NCI-H1105 (cell line): ENCODE measurements around the gene SPATA12.

Experiments
- DNase-seq: peaks from one replicate; lab custom pipeline; 2025; lab: John Stamatoyannopoulos, UW

SPATA12 gene

DNA sequence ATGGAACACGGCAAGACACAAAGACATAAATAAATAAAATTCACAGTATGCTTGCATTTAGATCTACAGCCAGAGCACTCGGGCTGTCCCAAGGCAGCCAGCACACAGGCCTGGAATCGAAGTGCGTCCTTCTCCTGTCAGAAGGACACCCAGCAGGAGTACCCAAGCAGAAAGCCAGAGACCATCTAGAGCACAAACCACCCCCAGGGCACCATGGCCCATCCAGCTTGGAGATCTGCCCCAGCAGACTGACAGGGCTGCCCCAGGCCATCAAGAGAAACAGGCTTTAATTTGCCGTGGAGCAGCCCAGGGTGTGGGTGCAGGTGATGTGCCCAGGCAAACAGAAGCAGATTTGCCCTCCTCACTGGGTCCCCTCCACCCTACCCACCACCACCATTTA is 7.8 kb upstream of the SPATA12 start:
- no peak for DNase-seq

DNA sequence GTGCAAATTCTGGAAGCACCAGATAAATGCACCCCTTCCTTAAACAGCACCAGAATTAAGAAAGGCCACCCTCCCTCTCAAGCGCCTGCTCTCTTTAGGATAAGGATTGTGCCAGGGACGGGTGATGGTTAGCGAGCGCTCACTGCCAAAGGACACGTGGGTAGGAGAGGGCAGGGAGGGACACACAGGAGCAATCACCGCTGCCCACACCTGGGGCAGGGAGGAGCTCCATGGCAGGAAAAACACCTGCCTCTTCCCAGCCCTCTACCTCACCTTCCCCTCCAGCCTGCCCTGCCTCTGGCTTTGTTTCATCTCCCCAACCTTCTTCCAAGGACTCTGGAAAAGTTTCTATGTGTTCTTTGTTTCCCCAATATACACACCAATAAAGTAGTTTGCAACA is 7.3 kb upstream of the SPATA12 start:
- DNase-seq: no peak

DNA sequence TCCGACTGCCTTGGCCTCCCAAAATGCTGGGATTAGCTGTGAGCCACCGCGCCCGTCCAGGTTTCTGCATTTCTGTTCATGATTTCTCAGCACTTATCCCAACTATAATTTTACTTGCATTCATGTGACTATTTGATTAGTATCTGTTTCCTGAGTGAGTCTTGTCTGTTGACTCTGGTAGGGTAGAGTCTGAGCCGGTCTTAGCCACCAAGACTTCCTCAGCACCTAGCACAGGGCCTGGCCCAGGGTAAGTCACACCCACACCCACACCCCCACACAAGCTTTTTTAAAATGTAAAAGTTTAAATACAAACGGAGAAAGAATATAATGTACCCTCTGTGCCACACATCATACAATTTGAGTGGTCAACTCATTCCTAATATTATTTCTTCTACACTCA is 3.1 kb upstream of the SPATA12 start:
- DNase-seq: no peak

DNA sequence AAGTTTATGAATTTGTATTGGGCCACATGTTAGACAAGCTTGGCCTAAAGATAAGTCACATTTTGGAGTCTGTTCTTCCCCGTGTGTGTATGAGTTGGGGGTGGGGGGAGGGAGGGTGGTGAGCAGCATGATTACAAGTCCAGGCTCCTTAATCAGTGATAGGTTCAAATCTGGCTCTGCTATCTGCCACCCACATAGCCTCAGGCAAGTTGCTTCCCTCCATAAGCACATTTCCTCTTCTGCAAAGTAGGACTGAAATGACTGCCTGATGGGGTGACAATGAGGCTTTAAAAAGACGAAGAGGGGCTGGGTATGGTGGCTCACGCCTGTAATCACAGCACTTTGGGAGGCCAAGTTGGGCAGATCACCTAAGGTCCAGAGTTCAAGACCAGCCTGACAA is 1.1 kb upstream of the SPATA12 start:
- no peak for DNase-seq

DNA sequence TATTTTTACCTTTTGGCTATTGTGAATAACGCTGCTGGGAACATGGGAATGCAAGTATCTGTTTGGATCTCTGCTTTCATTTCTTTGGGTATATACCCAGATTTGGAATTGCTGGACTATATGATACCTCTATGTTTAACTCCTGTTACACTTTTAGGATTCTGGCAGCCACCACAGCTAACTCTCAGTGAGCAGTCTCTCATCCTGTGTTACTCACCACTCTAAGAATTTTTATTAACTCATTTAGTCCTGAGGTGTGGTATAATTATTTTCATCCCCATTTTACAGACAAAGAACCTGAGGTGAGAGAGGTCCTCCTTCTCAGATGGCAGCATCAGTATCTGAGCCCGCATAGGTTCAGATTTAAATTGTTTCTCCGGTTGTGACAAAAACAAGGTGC is 1.1 kb downstream of the SPATA12 start:
- DNase-seq: no peak

DNA sequence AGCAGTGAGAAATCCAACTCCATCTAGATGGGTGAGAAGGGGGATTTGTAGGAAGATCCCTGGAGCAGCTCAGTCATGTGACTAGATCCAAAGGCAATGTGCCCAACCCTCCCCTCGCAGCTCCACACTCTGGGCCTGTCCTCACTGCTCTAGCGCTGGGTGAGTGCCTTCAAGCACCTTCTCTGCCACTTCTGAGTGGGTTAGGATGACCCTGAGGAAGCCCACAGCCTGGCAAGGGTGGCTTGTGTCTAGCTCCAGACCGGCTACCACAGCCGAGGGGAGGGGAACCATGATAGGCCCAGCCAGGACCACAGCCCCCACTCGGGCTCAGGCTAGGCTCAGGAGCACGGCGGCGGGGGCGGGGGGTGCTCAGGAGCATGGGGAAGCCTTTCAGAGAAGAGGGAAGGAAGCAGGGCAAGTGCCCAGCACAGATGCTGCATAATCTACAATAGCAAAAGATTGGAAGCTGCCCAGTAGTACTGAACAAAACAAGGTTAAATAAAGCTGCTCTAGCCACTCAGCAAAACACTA is 1.7 kb downstream of the SPATA12 start:
- DNase-seq: no peak

DNA sequence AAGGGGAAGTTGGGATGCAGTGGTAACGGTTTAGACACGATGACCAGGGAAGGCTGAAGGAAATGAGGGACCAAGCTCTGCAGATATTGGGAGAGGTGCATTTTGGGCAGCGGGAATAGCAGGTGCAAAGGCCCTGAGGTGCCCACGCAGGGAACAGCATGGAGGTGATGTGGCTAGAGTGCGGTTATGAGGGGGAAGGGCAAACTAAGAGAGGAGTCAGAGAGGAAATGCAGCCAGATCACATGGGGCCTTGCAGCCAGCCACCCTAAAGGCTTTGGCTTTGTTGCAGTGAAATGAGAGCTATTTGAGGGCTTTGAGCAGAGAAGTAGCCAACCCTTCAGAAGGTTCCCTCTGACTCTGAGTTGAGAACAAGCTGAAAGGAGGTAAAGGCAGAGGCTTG is 2.6 kb downstream of the SPATA12 start:
- no peak for DNase-seq

DNA sequence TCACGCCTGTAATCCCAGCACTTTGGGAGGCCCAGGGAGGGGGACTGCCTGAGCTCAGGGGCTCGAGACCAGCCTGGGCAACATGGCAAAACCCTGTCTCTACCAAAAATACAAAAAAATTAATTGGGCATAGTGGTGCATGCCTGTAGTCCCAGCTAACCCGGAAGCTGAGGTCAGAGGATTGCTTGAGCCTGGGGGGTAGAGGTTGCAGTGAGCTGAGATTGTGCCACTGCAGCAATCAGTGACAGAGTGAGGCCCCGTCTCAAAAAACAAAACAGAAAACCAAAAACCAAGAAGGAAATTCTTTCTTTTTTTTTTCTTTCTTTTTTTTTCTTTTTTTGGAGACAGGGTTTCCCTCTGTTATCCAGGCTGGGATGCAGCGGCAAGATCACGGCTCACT is 3.5 kb downstream of the SPATA12 start:
- no peak for DNase-seq

DNA sequence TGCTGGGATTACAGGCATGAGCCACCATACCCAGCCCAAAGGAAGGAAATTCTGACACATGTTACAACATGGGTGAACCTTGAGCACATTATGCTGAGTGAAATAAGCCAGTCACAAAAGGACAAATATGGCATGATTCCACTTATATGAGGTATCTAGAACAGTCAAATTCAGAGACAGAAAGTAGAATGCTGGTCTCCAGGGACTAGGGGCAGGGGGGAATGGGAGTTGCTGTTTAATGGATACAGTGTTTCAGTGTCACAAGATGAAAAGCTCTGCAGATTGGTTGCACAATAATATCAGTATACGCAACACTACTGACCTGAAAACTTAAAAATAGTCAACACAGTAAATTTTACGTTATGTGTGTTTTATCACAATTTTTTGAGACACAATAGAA is 4.1 kb downstream of the SPATA12 start:
- no peak for DNase-seq

DNA sequence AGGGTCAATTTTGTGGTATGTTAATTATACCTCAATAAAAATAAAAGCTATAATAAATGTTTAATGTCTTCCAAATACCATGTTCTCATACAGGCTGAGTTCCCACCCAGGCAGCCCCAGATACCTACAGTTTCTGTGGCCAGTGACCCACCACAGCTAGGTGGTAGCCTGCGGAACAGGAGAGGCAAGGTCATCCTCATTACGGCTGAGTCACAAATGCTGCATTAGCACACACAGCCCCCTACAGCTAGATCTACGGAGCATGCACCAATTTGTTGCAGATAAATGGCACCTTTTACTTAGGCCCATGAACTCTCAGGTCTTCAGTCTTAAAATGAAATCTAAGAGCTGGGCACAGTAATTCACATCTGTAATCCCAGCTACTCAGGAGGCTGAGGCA is 5.1 kb downstream of the SPATA12 start:
- no peak for DNase-seq

DNA sequence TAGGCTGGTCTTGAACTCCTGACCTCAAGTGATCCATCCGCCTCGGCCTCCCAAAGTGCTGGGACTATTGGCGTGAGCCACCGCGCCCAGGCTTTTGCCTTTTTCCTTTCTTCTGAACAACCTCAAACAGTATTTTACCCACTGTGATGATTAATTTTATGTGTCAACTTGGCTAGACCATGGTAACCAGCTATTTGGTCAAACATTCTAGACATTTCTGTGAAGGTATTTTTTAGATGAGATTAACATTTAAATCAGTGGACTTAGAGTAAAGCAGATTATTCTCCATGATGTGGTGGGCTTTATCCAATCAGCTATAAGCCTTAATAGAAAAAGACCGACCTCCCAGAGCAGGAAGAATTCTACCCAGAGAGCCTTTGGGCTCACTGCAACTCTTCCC is 6.0 kb downstream of the SPATA12 start:
- DNase-seq: no peak

DNA sequence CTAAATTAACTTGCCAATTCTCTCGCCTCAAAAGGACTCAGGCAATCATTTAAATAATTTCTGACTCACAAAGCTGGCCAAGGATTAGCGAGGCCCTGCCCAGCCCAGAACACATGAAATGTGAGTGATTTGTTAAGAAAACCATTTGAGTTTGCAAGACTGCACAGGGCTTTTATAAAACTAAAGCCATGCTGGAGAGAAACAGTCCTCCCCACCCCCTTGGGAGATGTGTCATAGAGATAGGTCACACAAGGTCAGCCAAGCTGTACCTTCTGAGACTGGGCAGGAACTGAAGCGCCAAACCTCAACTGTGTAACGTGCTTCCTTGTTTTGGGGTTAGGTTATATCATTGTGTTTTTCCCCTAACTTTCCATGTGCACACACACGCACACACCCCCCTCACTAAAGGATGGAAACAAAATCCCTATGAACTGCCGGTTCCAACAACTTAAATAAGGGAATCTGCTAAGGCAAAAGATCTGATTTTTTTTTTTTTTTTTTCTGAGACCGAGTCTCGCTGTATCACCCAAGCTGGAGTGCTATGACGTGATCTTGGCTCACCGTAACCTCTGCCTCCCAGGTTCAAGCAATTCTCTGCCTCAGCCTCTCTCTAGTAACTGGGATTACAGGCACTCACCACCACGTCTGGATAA is 8.1 kb downstream of the SPATA12 start:
- no peak for DNase-seq

DNA sequence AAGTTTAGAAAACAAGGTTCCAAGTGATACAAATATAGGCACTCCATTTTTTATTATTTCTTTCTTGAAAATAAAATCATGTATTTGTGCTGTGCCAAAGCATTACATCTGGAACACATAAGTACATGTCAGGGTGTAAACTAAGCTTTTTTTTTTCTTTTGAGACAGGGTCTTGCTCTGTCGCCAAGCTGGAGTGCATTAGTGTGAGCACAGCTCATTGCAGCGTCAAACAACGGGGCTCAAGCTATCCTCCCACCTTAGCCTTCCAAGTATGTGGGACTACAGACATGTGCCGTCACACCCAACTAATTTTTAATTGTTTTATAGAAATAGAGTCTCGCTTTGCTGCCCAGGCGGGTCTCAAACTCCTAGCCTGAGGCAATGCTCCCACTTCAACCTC is 9.0 kb downstream of the SPATA12 start:
- DNase-seq: no peak

DNA sequence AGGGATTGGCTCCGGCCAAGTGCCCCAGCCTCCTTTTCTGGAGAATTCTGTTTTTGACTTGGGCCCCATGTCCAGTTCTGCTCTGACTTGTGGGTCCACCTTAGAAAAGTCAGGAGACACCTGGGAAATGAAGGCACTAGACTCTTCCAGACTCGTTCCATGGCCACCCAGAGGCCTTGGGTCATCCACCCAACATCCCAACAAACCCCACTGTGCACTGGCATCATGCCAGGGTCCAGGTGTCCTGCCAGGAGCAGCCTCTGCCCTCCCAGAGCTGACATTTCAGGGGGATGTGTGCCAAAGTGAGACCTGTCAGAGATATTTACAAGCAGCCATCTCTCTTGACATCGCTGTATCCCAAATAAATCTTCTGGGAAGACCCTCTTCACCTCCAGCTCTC is 13.2 kb downstream of the SPATA12 start:
- no peak for DNase-seq

DNA sequence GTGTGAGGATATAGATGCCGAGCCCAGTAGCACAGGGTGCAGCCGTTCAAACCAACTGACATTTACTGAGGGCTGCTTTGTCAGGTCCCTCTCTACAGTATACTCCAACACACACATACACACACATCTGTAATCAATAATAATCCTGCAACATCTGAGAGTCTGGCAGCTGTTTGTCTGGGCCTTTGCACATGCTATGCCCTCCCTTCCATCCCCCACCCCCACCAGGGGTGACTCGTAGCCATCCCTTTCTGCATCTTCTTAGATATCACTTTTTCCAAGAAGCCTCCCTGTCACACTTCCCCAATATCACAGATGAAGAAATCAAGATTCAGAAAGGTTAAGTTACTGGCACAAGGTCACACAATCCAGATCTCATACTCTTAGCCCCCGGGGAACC is 13.7 kb downstream of the SPATA12 start:
- DNase-seq: no peak

DNA sequence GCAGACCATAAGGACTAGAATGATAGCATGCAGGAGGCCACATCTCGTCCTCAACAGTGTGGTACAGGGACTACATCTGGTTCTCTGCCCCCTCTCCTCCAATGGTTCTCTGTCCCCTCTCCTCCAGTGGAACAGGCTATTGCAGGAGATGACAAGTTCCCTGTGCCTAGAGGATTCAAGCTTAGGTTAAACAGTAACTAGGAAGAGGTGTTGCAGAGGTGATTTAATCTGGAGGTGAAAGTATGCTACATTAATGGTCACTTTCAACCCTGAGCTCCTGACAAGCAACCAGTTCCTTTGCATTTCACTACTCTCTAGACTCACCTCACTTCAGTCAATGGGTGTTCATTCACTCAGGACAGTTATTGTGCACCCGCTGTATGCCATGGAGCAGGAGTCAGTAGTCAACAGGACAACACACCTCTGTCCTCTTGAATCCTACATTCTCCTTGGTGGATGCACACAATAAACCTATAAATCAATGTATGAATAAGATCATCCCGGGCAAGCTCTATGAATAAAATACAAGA is 16.0 kb downstream of the SPATA12 start:
- DNase-seq: no peak

DNA sequence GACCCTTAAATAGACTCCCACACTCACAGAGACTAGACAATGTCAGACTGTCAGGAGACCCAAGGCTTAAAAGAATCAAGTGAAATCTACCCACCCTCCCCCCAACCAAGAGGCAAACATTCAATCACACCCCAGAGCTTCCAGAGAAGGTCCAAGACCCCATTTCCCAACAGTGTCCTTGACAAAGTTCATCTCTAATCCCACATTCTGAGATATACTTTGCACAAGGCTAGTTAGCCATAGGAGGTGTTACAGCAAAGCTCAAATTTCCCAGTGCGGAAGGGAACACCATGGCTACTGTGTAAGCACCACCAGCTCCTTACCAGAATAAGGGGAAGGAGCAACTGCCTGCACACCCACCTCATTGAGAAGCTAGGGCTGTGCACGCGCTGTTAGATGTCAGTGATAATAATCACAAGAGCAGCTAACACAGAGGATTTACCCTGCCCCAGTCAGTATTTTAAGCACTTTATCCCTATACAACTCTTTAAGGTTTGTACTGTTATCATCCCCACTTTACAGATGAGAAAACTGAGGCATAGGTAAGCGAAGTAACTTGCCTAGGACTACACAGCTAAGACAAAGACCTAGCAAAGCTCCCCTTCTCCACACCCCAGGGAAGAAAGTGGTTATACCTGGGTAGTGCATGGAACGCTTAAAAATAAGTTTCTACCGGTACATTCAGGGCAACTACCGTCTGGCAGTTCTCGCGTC is 17.3 kb downstream of the SPATA12 start:
- DNase-seq: no peak

DNA sequence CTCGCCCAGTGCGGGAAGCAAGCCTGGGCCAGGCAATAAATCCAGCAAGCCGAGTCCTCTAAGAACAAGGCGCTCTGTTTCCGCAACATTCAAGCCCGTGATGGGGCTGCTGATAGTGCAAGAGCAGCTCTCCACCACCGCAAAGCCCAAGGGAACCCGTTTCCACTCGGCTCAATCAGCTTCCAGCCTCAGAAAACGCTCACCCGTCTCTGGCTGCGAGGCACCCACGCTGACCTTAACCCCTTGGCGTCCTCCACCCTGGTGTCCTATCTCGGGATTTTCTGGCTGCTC is 17.8 kb downstream of the SPATA12 start:
- no peak for DNase-seq

DNA sequence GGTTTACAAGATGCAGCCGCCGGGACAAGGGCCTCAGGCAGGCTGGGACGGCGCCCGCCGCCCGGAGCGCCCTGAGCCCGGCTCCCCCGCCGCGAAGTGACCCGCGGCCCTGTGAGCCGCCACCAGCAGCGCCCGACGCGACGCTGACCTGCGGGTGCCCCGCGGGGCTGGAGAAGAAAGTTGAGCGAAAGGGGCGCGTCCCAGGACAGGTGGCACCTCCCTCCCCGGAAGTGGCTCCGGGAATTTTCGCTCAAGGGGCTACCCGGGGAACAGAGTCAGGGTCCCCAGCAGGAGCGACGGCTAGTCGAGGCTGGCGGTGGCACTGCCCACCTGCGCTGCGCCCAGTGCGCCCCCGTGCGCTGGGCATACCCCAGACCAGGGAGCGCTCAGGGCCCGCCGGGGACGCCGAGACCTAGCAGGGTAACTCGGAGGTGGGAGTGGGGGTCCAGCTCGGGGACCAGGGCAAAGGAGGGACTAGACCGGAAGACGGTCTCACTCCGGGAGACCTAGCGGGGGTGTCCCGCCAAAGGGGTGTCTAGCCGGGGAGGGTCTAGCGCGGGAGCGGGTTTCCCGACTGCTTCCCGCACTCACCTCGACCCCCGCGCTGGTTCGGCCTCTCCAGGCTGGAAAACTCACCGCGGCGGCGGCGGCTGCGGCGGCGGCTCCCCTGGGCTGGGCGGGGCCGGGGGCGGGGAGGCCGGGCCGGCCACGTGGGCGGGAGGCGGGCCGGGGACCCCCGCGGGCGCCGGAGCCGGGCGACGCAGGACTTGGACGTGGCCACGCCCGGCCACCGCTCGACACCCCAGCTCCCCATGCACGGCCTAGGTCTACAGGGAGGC is 18.4 kb downstream of the SPATA12 start:
- no peak for DNase-seq

DNA sequence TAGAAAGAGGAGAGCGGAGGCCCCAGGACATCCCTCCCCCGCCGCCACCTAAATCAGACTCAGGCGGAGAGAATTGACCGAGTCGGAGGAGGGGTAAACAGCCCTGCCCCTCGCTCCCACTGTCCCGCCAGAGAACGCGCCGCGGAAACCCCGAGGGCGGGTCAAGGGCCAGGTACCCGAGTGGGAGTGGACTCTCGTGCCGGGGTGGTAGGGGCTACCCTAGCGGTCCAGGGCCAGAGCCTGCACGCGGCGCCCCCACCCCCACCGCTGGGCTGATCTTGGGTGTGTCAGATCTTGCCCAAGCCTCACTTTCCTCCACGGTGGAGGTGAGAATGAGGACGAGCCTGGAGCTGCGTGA is 19.0 kb downstream of the SPATA12 start:
- DNase-seq: no peak

DNA sequence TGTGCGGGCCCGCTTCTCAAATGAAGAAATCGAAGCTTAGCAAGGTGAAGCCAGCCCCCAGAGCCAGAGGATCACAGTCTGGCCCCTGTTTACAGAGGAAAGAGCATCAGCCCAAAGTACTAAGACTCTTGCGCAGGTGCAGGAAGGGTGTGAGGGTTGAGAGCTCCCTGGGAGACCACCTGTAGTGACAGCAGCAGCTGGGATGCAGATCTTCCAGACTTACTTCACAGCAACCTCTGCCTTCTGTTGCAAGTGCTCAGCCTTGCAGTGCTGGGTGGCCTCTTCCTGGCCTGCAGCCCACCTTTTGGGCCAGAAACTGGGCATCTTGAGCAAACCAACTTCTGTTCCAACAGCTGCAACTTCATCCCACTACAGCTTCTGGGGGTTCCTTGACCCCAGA is 19.7 kb downstream of the SPATA12 start:
- DNase-seq: no peak

DNA sequence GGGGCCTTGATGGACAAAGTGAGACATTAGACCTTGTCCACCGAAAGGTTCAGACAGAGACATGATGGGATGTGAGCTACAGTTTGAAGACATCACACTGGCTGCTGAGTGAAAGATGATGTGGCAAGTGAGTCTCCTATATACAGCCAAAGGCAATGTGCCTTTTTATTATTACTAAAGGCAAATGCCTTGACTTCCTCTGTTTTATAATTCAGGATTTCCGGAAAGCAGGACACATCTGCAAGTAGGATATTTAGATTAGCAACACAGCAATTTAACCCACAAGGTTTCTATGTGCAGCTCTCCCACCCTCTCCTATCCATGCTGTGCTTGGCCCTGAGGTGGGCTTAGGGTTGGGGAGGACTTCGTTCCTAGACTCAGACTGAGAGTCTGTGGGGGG is 20.7 kb downstream of the SPATA12 start:
- DNase-seq: no peak

DNA sequence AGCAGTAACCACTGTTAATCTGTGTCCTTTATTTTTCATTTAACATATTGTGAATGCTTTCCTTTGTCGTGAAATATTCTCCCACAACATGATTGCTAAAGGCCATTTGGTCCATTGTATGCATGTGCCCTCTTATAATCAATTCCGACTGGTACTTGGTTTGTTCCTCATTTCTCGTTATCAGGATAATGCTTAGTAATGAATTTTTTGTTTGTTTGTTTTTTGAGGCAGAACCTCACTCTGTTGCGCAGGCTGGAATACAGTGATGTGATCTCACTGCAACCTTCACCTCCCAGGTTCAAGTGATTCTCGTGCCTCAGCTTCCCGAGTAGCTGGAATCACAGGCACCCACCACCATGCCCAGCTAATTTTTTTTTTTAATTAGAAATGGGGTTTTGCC is 22.0 kb downstream of the SPATA12 start:
- no peak for DNase-seq
